T-helper 22 cell (primary cell): ENCODE measurements around the gene SHLD2.
A peak's percentile ranks its signal among the peaks of the same experiment; 100 is the strongest.
"Not testable (repeated sequence)": the region's sequence is repeated elsewhere in the genome, so short reads cannot be mapped to it uniquely, and the experiment has no call there.

Experiments
- DNase-seq: peaks from one replicate; pipeline ENCODE4 v3.0.0-alpha.2; 2020; ENCODE audit warnings: low read depth

The SHLD2 gene, protein sequence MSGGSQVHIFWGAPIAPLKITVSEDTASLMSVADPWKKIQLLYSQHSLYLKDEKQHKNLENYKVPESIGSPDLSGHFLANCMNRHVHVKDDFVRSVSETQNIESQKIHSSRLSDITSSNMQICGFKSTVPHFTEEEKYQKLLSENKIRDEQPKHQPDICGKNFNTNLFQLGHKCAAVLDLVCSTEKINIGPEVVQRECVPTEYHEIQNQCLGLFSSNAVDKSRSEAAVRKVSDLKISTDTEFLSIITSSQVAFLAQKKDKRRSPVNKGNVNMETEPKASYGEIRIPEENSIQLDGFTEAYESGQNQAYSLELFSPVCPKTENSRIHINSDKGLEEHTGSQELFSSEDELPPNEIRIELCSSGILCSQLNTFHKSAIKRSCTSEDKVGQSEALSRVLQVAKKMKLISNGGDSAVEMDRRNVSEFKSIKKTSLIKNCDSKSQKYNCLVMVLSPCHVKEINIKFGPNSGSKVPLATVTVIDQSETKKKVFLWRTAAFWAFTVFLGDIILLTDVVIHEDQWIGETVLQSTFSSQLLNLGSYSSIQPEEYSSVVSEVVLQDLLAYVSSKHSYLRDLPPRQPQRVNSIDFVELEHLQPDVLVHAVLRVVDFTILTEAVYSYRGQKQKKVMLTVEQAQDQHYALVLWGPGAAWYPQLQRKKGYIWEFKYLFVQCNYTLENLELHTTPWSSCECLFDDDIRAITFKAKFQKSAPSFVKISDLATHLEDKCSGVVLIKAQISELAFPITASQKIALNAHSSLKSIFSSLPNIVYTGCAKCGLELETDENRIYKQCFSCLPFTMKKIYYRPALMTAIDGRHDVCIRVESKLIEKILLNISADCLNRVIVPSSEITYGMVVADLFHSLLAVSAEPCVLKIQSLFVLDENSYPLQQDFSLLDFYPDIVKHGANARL

DNA sequence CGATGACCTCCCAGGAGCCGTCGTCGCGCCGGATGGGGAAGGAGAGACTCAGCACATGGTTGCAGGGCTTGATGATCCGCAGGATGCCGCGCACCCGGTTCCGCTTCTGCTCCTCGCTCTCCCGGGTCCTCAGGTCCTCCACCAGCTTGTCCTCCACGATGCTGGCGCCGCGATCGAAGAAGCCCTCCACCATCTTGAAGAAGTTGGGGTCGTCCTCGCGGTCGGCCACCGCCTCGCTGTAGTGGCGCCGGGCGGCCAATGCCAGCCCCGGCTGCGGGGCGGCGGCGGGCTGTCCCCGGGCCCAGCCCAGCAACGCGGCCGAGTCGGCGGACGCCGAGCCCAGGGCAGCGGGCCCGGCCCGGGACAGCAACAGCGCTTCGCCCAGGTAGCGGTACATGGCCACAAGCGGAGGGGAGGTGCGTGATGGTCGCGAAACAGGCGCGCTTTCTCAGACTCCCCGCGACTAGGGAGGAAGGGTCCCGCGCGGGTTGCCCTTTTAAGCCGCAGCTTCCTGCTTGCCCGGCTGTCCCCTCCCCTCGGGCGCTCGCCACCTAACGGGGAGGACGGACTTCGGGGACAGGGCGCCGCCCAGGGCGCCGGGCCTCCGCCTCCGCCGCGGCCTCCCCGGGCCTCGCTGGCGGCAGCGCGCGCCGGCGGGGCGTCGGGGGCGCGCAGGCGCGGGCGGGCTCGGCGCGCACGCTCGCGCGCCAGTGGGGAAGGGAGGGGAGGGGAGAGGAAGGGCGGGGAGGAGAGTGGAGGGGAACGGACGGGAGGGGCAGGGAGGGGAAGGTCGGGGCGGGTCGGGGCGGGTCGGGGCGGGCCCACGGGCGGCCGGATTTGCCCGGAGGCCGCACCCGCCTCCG, at the start of gene SHLD2, which contains the start of gene GLUD1:
TSS of gene SHLD2 (plus strand) at position 834 of the 863 bp plus-strand sequence. CDS start 56,149 bp downstream, outside the sequence.
TSS of gene GLUD1 (minus strand) at position 471 of the 863 bp plus-strand sequence. CDS start at position 397, 74 bp downstream.
- peak; percentile 80 for DNase-seq

GRCh38 chr10:87045434-87045938, 49.5 kb upstream of the SHLD2 start:
- DNase-seq, result no peak

DNA sequence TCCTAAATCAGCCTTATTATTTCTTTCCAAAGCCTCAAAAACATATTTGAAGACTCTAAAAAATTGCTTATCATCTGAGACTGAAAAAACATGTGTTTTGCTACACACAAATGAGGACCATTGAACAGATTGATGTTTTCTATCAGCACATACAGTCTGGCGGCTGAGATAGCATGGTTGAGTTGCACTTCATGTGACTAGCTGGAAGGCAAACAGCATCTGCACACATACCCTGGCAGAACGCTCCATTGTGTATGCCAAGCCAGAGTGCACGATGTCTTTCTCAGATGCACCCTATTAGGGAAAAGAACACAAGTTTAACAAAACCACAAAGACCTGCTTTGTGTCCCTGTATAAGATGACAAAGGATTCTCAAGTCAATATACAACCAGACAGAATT, 41.9 kb upstream of the SHLD2 start:
- DNase-seq, result no peak

DNA sequence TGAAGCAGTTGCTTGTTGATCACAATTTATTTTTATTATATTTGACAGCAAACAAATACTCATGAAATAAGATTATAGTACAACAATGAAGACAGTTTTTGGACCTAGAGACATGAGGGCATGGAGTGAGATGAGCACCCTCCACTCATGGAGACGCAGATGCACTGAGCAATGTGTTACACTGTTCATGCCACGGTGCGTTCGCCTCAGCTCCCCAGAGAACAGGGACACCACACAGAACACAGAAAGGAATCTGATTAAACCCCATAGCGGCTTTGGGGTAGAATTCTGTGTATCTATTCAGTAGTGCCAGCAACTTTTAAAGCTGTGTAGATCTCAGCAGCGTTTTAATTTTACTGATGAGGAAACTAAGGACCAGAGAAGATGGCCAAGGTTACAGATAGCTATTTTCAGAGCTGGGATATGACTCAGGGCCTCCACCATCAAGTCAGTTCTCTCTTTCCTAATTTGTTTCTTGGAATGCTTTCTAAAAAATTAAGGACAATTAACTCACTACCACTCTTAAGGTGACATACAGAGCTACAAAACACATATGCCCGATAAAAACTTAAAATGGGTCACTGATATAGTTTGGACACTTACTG, 41.3 kb upstream of the SHLD2 start:
- DNase-seq, result no peak

GRCh38 chr10:87054373-87055295, 40.4 kb upstream of the SHLD2 start:
- no peak for DNase-seq

- DNase-seq, result no peak
These were observed 36.8 kb upstream of the SHLD2 start for GRCh38 chr10:87058171-87058570.

- DNase-seq, result no peak
These were observed 35.6 kb upstream of the SHLD2 start for GRCh38 chr10:87059401-87059800.

GRCh38 chr10:87060280-87060928, 34.6 kb upstream of the SHLD2 start:
- DNase-seq, result no peak

- DNase-seq, result no peak
These were observed 30.4 kb upstream of the SHLD2 start for GRCh38 chr10:87064651-87065050.

- no peak for DNase-seq
These were observed 28.8 kb upstream of the SHLD2 start for GRCh38 chr10:87066178-87066577.

- no peak for DNase-seq
These were observed 28.1 kb upstream of the SHLD2 start for GRCh38 chr10:87066865-87067264.

GRCh38 chr10:87068281-87068680, 26.7 kb upstream of the SHLD2 start:
- no peak for DNase-seq

DNA sequence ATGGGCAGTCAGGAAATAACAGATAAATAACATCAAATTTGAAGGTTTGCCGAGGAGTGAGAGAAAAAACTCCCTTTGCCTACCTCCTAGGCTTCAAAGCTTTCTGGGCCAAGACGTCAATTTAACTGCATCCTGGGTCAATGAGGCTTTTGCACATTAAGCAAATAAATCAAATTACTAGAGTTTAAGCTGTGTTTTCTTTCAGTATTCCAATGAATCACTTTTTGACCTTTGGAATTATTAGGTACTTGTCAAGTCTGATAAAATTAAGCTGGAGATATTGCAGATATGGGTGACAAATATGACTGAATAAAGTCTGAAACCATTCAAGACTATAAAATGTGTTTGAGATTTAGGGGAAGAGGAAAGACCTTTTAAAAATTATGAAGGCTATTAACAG, 22.6 kb upstream of the SHLD2 start:
- DNase-seq, result no peak

GRCh38 chr10:87076421-87076820, 18.6 kb upstream of the SHLD2 start:
- not testable (repeated sequence) for DNase-seq

DNA sequence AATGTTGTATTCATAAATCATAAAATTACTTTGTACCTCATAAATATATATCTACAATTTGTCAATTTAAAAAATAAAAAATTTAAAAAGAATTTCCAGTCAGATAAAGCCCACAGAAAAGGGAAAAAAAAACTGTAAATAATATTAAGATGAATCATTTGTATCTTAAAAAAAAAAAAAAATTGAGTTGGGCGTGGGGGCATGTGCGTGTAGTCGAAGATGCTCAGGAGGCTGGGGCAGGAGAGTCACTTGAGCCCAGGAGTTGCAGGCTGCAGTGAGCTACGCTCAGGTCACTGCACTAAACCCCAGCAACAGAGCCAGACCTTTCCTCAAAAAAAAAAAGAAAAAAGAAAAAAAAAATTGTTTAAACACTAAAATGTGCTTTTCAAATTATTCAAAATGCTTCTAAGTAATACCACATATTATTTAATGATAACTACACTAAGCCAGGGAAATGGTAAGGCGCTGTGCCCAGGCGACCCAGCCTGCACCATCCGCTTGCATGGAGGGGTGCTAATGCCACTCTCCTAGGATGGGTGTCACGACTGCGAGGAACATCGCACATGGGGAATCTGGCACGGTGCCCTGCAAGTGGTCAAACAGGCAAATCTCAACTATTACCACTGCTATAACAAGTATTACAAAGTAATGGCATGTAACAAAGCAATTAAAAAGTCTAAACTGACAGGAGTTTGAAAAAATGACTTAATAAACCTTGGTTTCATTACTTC, 15.7 kb upstream of the SHLD2 start:
- DNase-seq, result no peak

DNA sequence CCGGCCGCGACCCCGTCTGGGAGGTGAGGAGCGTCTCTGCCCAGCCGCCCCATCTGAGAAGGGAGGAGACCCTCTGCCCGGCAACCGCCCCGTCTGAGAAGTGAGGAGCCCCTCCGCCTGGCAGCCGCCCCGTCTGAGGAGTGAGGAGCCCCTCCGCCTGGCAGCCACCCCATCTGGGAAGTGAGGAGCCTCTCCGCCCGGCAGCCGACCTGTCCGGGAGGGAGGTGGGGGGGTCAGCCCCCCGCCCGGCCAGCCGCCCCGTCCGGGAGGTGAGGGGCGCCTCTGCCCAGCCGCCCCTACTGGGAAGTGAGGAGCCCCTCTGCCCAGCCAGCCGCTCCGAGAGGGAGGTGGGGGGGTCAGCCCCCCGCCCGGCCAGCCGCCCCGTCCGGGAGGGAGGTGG, 14.4 kb upstream of the SHLD2 start:
- not testable (repeated sequence) for DNase-seq

- DNase-seq, result not testable (repeated sequence)
These were observed 13.4 kb upstream of the SHLD2 start for GRCh38 chr10:87081574-87081973.

DNA sequence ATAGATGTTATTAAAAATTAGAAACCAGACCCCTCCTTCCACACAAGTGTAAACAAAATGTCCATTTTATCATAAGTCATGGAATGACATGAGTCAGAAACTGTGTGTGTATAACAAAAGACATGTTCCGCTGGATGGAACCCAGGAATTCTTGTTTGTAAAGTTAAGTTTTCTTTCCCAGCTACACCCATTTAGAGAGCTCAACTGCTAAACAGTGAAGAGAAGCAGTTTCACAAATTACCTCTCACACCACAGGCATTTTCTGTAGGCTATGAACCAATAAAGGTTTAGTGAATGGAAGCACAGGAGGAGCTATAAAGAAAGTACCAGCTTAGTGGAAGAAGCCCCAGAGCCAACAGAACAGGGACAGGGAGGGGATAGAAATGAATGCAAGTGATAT, 12.8 kb upstream of the SHLD2 start:
- DNase-seq, result not testable (repeated sequence)
